RPMI7951 (cell line): ENCODE measurements around the gene SOS1. TPM values are rescaled to one million over a fixed set of nuclear protein-coding genes. Genes with fewer than 3 reads are reported as not detected.

Source experiments
- DNase-seq: peaks from one replicate; pipeline ENCODE4 v3.0.0-alpha.2; 2012; ENCODE audit warnings: low read depth
- total RNA-seq: library from RNA; depleted of rRNA; stranded (reverse); fragments of >200 nt; shearing (Covaris generic); gene quantifications from 2 replicates; pipeline ENCODE4 v1.2.3, GENCODE V29; 2014; rRNA removed

Gene SOS1
- total RNA-seq, 1 experiment from 2014 or later = 17.8 TPM

DNA sequence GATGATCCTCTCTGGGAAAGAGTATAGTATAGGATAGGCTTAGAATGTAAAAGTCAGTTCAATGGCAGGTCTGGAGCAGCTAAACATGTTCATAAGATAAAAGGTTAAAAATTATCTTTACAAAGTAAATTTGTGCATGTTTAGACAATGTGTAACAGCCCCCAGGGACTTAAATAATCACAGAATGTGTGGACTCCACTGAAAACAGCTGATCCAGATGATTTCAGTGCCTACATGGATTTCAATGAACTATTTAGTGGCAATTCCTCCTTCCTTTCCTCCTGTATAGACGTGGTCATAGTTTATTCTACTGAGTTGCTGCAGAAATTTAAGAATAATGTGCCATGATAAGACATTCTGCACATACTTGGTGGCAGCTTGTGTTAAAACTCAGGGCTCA is 188.3 kb downstream of the SOS1 start:
- no peak for DNase-seq

Other genes starting within 250 kb of the SOS1 start
- 13.5 and 17.3 TPM in 2 replicates for gene DHX57, start 245.1 kb downstream of the SOS1 start, total RNA-seq
- gene MORN2, start 245.1 kb downstream of the SOS1 start, total RNA-seq = 70.1 and 72.8 TPM in 2 replicates
- 0.24 and 0.59 TPM in 2 replicates for gene ARHGEF33, start 231.2 kb downstream of the SOS1 start, total RNA-seq
- gene CDKL4, start 122.9 kb upstream of the SOS1 start, total RNA-seq = 0.12 and 0.49 TPM in 2 replicates